ENCODE data around the gene SLC7A5. TPM values are rescaled to one million over a fixed set of nuclear protein-coding genes. Genes with fewer than 3 reads are reported as not detected.

SLC7A5 gene
- total and polyA plus RNA-seq, 4 donors, result 1.8 to 14.5 (median 4.4) TPM

GRCh38 chr16:87851141-87851587, 18.1 kb downstream of the SLC7A5 start:
- no peaks in the 10 kb centered on the region for H3K36me3 ChIP-seq (ENCODE audit: control insufficient read depth in 1 of 2, insufficient read depth in 2 of 2, low read length in 1 of 2)
- DNase-seq, result no peak
- 88% methylated on average over 14 of the region's 14 CpGs for WGBS, 2 donors
- no peaks in the 10 kb centered on the region for H3K4me1 ChIP-seq (ENCODE audit: control insufficient read depth in 1 of 2, insufficient read depth in 2 of 2, low read length in 2 of 2)
- no peak overlapping the region for H3K27ac ChIP-seq (ENCODE audit: low read depth in 1 of 2, low read length in 2 of 2)
- no peak overlapping the region for H3K4me3 ChIP-seq (ENCODE audit: low read length in 2 of 2)
- intact Hi-C loops (cut with DNase I), result loop anchor here (2.0 to 5.0 kb wide), 2 partner anchors 58 to 74 kb away; no protein-coding TSS in a partner anchor
- no peak for ATAC-seq (ENCODE audit: low FRiP score)
- no peaks in the 10 kb centered on the region for H3K27me3 ChIP-seq (ENCODE audit: control insufficient read depth in 1 of 2, insufficient read depth in 2 of 2, low read length in 1 of 2)
- H3K9me3 ChIP-seq (ENCODE audit: control insufficient read depth, low read length), result no peaks in the 10 kb centered on the region

- H3K4me1 ChIP-seq (ENCODE audit: control insufficient read depth in 1 of 2, insufficient read depth in 2 of 2, low read length in 2 of 2), result no peaks in the 10 kb centered on the region
- intact Hi-C loops (cut with DNase I), result loop anchor here (2.0 to 5.0 kb wide), 2 partner anchors 58 to 73 kb away; no protein-coding TSS in a partner anchor
- no peak overlapping the region for H3K27ac ChIP-seq (ENCODE audit: low read depth in 1 of 2, low read length in 2 of 2)
- DNase-seq (peak; percentile 71 to 90), ATAC-seq (ENCODE audit: low FRiP score) (no peak)
- H3K9me3 ChIP-seq (ENCODE audit: control insufficient read depth, low read length), result no peaks in the 10 kb centered on the region
- H3K4me3 ChIP-seq (ENCODE audit: low read length in 2 of 2), result no peak overlapping the region
- H3K27me3 ChIP-seq (ENCODE audit: control insufficient read depth in 1 of 2, insufficient read depth in 2 of 2, low read length in 1 of 2), result no peaks in the 10 kb centered on the region
- no peaks in the 10 kb centered on the region for H3K36me3 ChIP-seq (ENCODE audit: control insufficient read depth in 1 of 2, insufficient read depth in 2 of 2, low read length in 1 of 2)
- WGBS, 2 donors, result 54 to 55% methylated on average over 24 to 25 of the region's 25 CpGs
These were observed 19.0 kb downstream of the SLC7A5 start for GRCh38 chr16:87850009-87851006.

- Histone ChIP-seq H3K36me3 (ENCODE audit: control insufficient read depth in 1 of 2, insufficient read depth in 2 of 2, low read length in 1 of 2) (no peaks in the 10 kb centered on the region), H3K27me3 (ENCODE audit: control insufficient read depth in 1 of 2, insufficient read depth in 2 of 2, low read length in 1 of 2) (no peaks in the 10 kb centered on the region), H3K4me3 (ENCODE audit: low read length in 2 of 2) (no peak overlapping the region), H3K27ac (ENCODE audit: low read depth in 1 of 2, low read length in 2 of 2) (no peak overlapping the region), H3K4me1 (ENCODE audit: control insufficient read depth in 1 of 2, insufficient read depth in 2 of 2, low read length in 2 of 2) (no peaks in the 10 kb centered on the region), H3K9me3 (ENCODE audit: control insufficient read depth, low read length) (no peaks in the 10 kb centered on the region)
- WGBS, 2 donors, result 81 to 82% methylated on average over 16 of the region's 16 CpGs
- ATAC-seq (ENCODE audit: low FRiP score), result no peak
- no peak for DNase-seq
- intact Hi-C loops (cut with DNase I), result loop anchor here (2.0 to 5.0 kb wide), 3 partner anchors 58 to 72 kb away; no protein-coding TSS in a partner anchor
These were observed 19.8 kb downstream of the SLC7A5 start for GRCh38 chr16:87849419-87850008.

- Histone ChIP-seq H3K27ac (ENCODE audit: low read depth in 1 of 2, low read length in 2 of 2) (no peak overlapping the region), H3K27me3 (ENCODE audit: control insufficient read depth in 1 of 2, insufficient read depth in 2 of 2, low read length in 1 of 2) (no peaks in the 10 kb centered on the region), H3K9me3 (ENCODE audit: control insufficient read depth, low read length) (no peaks in the 10 kb centered on the region), H3K36me3 (ENCODE audit: control insufficient read depth in 1 of 2, insufficient read depth in 2 of 2, low read length in 1 of 2) (no peaks in the 10 kb centered on the region), H3K4me1 (ENCODE audit: control insufficient read depth in 1 of 2, insufficient read depth in 2 of 2, low read length in 2 of 2) (no peaks in the 10 kb centered on the region), H3K4me3 (ENCODE audit: low read length in 2 of 2) (no peak overlapping the region)
- DNase-seq (no peak), ATAC-seq (ENCODE audit: low FRiP score) (no peak)
- intact Hi-C loops (cut with DNase I), result loop anchor here in 1 of 2 donors (5.0 kb wide), 1 partner anchor 58 kb away; no protein-coding TSS in a partner anchor
- 92 to 96% methylated on average over 18 of the region's 18 CpGs for WGBS, 2 donors
These were observed 20.5 kb downstream of the SLC7A5 start for GRCh38 chr16:87848676-87849345.

GRCh38 chr16:87847785-87848675, 21.3 kb downstream of the SLC7A5 start:
- DNase-seq, result no peak

GRCh38 chr16:87847467-87847784, 21.9 kb downstream of the SLC7A5 start:
- ATAC-seq (ENCODE audit: low FRiP score), result no peak
- Histone ChIP-seq H3K9me3 (ENCODE audit: control insufficient read depth, low read length) (no peaks in the 10 kb centered on the region), H3K36me3 (ENCODE audit: control insufficient read depth in 1 of 2, insufficient read depth in 2 of 2, low read length in 1 of 2) (no peaks in the 10 kb centered on the region), H3K4me3 (ENCODE audit: low read length in 2 of 2) (no peak overlapping the region), H3K27me3 (ENCODE audit: control insufficient read depth in 1 of 2, insufficient read depth in 2 of 2, low read length in 1 of 2) (no peaks in the 10 kb centered on the region), H3K4me1 (ENCODE audit: control insufficient read depth in 1 of 2, insufficient read depth in 2 of 2, low read length in 2 of 2) (no peaks in the 10 kb centered on the region), H3K27ac (ENCODE audit: low read depth in 1 of 2, low read length in 2 of 2) (no peak overlapping the region)
- intact Hi-C loops (cut with DNase I), result loop anchor here in 1 of 2 donors (5.0 kb wide), 1 partner anchor 60 kb away; no protein-coding TSS in a partner anchor
- 91% methylated on average over 8 of the region's 8 CpGs for WGBS, 2 donors
- no peak for DNase-seq

More at GRCh38 chr16:87847785-87848675, 21.3 kb downstream of the SLC7A5 start:
- Histone ChIP-seq H3K9me3 (ENCODE audit: control insufficient read depth, low read length) (no peaks in the 10 kb centered on the region), H3K27ac (ENCODE audit: low read depth in 1 of 2, low read length in 2 of 2) (no peak overlapping the region), H3K4me1 (ENCODE audit: control insufficient read depth in 1 of 2, insufficient read depth in 2 of 2, low read length in 2 of 2) (no peaks in the 10 kb centered on the region), H3K4me3 (ENCODE audit: low read length in 2 of 2) (no peak overlapping the region), H3K36me3 (ENCODE audit: control insufficient read depth in 1 of 2, insufficient read depth in 2 of 2, low read length in 1 of 2) (no peaks in the 10 kb centered on the region), H3K27me3 (ENCODE audit: control insufficient read depth in 1 of 2, insufficient read depth in 2 of 2, low read length in 1 of 2) (no peaks in the 10 kb centered on the region)
- WGBS, 2 donors, result 90 to 93% methylated on average over 28 of the region's 28 CpGs
- no peak for ATAC-seq (ENCODE audit: low FRiP score)
- intact Hi-C loops (cut with DNase I), result loop anchor here in 1 of 2 donors (5.0 kb wide), 1 partner anchor 59 kb away; no protein-coding TSS in a partner anchor

- H3K27ac ChIP-seq (ENCODE audit: low read depth in 1 of 2, low read length in 2 of 2), result no peak overlapping the region
- no peaks in the 10 kb centered on the region for H3K36me3 ChIP-seq (ENCODE audit: control insufficient read depth in 1 of 2, insufficient read depth in 2 of 2, low read length in 1 of 2)
- no peak overlapping the region for H3K4me3 ChIP-seq (ENCODE audit: low read length in 2 of 2)
- 92 to 93% methylated on average over 25 of the region's 25 CpGs for WGBS, 2 donors
- H3K27me3 ChIP-seq (ENCODE audit: control insufficient read depth in 1 of 2, insufficient read depth in 2 of 2, low read length in 1 of 2), result no peaks in the 10 kb centered on the region
- no peaks in the 10 kb centered on the region for H3K4me1 ChIP-seq (ENCODE audit: control insufficient read depth in 1 of 2, insufficient read depth in 2 of 2, low read length in 2 of 2)
- ATAC-seq (ENCODE audit: low FRiP score), result no peak
- no peaks in the 10 kb centered on the region for H3K9me3 ChIP-seq (ENCODE audit: control insufficient read depth, low read length)
- intact Hi-C loops (cut with DNase I), result loop anchor here in 1 of 2 donors (5.0 kb wide), 1 partner anchor 60 kb away; no protein-coding TSS in a partner anchor
- no peak for DNase-seq
These were observed 22.4 kb downstream of the SLC7A5 start for GRCh38 chr16:87846705-87847466.

All from aorta (tissue), 5 donors.